Activated gamma-delta T cell (primary cell): ENCODE results near the gene ZNF730.
"Not testable (repeated sequence)": the region's sequence is repeated elsewhere in the genome, so short reads cannot be mapped to it uniquely, and the experiment has no call there.

ENCODE experiments used
- DNase-seq: peaks from one replicate; lab custom pipeline; 2025; lab: John Stamatoyannopoulos, UW
- total RNA-seq, 2 donors: gene quantifications; one replicate each; lab custom pipeline; 2026; lab: John Stamatoyannopoulos, UW

The ZNF730 gene
- total RNA-seq: 0.36 to 0.61 reads per million in 2 donors

DNA sequence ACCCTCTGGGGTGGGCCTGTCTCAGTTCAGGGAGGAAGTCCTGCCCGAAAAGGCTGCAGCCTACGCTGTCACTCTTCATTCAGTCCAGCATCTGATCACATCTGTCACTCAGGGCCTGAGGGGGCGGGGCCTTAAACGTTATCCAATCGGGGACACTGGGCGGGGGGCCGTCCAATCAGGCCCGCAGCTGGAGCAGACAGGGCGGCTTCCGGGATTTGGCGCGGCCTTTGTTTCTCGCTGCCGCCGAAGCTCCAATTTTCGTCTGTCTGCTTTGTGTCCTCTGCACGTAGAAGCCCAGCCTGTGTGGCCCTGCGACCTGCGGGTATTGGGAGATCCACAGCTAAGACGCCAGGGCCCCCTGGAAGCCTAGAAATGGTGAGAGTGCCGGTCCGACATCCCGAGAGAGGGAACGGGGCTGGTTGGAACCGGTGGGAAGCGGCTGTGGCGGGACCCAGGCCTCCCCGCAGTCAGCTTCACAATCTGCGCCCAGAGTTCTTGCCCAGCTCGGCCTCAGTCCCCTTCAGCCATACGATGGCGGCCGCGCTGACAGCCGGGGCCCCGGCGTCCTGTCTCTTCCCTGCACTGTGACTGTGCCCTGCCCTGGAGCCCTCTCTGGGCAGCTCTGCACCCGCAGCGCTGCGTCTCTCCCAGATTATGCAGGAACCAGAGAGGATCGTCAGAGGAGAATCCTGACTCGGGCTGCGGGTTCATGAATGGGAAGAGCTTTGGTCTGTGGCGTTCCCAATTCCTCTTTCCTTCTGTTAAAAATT lies at the start of gene ZNF730:
Gene ZNF730 (plus strand): TSS at position 224 of the 770 bp plus-strand sequence. CDS start 149 bp downstream, at position 373.
- DNase-seq: peak; percentile 8

DNA sequence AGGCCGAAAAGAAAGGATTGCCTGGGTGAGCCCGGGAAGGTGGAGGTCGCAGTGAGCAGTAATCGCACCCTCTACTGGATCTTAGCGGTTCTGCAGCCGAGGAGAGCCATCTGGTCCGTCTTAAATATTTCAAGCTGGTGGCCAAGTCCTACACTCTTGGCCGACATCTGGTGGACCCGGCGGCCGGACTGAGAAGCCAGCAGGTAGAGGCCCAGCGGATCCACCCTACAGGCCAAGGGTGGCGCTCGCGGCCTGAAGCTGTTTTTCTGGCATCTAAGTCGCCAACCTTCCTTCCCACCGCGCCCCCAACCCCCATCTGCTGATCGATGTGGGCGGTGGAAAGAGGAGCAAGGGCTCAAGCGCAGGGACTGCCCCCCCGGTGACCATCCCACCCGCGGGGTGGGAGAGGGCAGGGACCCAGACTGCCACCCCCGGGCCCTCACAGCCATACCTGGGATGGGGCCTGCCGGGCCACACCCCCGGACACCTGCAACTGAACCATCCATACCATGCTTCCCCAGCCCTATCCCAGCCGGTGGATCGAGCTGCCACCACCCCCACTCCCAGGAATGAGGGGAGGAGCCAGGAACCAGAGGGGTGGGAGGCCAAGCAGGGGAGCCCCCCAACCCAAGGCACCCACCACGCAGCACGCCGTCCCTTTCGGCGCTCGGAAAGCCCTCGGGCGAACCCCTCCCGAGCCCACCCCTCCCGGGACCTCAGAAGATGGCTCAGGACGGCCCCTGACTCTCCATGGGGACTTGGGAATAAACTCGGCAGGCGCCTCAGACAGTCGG lies 46.3 kb upstream of the ZNF730 start:
- no peak for DNase-seq

DNA sequence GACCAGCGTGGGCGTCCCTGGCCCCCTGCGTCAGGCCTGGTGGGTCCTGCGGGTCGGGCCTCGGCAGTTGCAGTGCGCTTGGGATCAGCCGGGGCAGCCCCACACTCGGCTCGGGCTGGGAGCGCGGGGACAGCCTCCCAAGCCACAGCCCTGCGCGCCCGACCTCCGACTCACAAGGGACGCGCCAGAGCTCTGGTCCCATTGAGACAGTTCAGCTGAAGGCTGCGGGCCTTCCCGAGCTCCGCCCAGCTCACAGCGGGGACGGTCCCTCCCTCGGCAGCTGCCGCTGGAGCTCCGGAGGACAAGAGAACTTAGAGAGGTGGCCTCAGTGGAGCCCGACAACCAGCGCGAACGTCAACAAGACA lies 45.7 kb upstream of the ZNF730 start:
- no peak for DNase-seq

DNA sequence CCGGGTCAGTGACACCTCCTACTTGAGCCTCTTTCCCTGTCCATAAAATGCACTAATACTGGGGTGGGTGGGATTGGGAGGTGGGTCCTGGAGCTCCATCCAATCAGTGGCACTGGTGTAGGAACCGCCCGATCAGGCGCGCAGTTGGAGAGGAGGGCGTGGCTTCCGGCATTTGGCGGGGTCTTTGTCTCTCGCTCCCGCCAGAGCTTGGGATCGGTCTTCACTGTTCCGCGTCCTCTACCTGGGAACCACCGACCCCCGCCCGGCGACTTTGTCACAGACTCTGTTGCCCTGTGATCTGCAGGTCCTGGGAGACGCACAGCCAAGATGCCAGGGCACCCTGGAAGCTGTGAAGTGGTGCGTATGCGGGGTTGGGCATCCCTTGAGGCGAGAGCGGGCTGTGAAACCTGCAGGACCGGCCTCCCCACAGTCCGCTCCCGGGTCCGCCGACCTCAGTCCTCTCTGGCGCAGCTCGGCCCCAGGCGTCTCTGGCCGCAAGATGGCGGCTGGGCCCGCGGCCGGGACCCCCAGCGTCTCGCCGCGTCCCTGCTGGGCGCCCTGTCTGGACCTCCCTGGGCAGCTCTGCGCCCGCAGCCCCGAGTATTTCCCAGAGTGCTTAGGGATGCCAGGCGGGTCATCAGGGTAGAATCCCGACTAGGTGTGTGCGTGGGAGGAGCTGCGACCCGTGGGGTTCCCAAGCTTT lies 41.6 kb upstream of the ZNF730 start:
- DNase-seq: no peak

DNA sequence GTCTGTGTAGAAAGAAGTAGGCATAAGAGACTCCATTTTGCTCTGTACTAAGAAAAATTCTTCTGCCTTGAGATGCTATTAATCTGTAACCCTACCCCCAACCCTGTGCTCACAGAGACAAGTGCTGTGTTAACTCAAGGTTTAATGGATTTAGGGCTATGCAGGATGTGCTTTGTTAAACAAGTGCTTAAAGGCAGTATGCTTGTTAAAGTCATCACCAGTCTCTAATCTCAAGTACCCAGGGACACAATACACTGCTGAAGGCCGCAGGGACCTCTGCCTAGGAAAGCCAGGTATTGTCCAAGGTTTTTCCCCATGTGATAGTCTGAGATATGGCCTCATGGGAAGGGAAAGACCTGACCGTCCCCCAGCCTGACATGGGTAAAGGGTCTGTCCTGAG lies 39.0 kb upstream of the ZNF730 start:
- not testable (repeated sequence) for DNase-seq

DNA sequence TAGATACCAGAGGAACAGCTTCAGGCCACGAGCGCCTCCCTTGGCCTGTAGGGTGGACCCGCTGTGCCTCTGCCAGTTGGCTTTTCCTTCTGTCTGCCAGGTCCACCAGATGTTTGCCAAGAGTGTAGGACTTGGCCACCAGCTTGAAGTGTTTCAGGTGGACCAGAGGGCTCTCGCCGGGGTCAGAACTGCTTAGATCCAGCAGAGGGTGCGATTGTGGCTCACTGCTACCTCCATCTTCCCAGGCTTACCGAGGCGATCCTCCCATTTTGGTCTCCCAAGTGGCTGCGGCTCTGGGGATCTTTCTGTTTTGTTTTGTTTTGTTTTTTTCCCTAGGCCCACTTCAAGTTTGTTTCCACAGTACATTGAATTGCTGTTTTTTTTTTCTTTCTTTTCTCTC lies 23.0 kb upstream of the ZNF730 start:
- no peak for DNase-seq

DNA sequence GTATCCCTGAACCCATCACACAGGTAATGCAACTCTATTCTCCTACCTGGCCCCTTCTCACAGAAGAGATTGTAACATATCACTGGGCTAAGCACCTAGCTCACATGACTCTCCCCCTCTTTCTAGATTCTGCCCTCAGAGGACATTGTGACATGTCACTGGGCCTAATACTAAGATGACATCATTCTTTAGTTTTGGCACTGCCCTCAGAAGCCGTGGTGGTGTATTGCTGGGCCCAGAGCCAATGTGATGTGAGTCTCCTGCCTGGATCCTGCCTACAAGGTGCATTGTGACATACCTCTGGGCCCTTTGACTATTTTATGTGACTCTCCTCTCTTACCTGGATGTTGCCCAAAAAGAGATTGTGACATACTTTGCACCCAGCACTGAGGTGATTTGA lies 21.4 kb upstream of the ZNF730 start:
- no peak for DNase-seq

DNA sequence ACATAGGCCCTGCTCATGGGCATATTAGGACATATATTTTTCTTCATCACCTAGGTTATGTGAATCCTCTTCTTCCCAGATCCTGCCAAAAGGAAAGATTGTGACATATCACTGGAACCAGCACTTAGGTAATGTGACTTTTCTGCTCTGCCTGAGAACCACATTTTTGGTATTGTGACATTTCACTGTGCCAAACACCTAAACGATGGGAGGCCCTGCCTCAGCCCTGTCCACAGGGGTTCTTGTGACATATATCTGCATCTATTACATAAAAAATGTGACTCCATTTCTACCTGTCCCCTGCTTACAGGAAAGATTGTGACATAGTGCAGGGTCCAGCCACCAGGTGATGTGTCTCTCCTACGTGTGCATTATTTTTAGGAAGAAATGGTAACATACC lies 18.5 kb upstream of the ZNF730 start:
- DNase-seq: no peak

DNA sequence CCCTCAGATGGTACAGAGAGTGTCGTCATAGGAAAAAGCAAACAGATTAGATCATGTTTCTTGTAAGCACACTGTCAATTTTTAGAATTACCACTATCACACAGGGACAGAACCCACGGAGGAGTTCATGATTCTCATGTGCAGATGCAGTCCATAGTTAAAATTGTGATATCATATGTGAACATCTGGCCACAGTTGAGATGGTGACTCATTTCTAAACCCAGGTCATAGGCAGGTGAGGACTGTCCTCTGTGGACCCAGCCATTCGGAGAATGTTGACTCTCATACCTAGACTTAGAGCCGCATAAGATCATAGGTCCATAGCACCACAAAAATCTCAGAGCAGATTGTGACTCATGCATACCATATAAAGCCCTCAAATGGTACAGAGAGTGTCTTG lies 17.8 kb upstream of the ZNF730 start:
- no peak for DNase-seq

DNA sequence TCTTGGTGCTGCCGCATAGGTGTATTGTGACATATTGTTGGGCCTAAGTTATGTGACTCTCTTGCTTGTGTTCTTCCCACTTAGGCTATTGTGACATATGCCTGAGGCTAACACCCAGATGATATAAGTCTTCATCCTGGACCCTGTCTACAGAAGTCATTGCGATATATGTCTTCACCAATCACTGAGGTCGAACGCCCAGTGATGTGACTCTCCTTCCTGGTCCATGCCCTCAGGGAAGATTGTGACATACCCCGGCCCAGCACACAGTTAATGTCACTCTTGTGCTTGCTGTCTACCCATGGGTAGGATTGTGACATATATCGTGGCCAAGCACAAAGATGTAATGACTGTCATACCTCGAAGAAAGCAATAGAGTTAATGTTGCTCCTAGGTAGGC lies 16.9 kb upstream of the ZNF730 start:
- no peak for DNase-seq

DNA sequence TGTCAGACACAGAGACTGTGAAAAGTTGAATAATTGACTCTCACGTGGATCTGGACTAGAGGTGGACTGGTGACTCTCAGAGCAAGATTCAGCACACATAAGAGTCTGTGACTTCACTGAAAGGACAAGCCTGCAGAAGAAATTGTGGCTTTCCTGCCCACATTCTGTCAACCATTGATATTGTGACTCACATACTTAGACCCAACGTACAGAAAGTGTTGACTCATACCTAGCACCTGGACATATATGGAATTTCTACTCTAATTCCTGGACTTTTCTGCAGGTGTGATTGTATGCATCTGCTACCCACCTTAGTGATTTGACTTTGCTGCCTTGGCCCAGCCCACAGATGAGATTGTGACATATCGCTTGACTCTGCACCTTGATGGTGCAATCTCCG lies 15.6 kb upstream of the ZNF730 start:
- no peak for DNase-seq

DNA sequence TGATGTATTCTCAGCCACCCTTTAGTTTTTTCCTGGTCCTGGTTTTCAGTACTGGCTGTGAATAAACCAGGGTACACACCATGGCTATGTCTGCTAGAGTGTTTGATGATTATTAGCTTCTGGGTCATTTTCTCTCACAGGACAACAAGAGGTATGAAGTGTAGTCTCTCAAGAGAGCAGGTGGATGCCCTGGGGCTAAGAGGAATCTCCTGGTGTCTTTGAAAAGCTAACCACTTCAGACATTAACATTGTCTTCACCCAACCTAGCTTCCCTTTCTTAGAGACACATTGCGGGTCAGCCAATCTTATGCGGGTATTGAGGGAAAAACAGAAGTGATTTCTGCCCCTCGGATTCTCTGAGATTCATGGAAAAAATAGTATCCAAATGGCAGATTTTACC lies 1.6 kb downstream of the ZNF730 start:
- DNase-seq: no peak

DNA sequence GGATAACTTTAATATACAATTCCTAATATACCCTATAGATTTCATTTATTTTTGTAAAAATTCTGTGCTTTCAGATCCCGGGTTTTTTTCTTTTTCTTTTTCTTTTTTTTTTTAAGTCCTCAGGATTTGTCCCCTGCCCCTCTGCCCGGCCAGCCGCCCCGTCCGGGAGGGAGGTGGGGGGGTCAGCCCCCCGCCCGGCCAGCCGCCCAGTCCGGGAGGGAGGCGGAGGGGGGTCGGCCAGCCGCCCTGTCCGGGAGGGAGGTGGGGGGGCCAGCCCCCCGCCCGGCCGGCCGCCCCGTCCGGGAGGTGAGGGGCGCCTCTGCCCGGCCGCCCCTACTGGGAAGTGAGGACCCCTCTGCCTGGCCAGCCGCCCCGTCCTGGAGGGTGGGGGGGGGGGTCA lies 17.4 kb downstream of the ZNF730 start:
- DNase-seq: peak; percentile 3

DNA sequence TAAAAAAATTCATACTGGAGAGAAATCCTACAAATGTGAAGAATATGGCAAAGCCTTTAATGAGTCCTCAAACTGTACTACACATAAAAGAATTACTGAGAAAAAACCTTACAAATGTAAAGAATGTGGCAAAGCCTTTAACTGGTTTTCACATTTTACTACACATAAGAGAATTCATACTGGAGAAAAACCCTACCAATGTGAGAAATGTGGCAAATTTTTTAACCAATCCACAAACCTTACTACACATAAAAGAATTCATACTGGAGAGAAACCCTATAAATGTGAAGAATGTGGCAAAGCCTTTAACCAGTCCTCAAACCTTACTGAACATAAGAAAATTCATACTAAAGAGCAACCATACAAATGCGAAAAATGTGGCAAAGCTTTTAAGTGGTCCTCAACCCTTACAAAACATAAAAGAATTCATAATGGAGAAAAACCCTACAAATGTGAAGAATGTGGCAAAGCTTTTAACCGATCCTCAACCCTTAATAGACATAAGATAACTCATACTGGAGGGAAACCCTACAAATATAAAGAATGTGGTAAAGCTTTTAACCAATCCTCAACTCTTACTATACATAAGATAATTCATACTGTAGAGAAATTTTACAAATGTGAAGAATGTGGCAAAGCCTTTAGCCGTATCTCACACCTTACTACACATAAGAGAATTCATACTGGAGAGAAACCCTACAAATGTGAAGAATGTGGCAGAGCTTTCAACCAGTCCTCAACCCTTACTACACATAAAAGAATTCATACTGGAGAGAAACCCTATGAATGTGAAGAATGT lies 29.0 kb downstream of the ZNF730 start:
- DNase-seq: no peak

DNA sequence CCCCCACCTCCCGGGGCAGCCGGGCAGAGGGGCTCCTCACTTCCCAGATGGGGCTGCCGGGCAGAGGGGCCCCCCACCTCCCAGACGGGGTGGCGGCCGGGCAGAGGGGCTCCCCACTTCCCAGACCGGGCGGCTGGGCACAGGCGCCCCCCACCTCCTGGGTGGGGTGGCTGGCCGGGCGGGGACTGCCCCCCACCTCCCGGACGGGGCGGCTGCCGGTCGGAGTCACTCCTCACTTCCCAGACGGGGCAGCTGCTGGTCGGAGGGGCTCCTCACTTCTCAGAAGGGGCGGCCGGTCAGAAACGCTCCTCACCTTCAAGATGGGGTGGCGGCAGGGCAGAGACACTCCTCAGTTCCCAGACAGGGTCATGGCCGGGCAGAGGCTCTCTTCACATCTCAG lies 43.9 kb downstream of the ZNF730 start:
- DNase-seq: peak; percentile 2

DNA sequence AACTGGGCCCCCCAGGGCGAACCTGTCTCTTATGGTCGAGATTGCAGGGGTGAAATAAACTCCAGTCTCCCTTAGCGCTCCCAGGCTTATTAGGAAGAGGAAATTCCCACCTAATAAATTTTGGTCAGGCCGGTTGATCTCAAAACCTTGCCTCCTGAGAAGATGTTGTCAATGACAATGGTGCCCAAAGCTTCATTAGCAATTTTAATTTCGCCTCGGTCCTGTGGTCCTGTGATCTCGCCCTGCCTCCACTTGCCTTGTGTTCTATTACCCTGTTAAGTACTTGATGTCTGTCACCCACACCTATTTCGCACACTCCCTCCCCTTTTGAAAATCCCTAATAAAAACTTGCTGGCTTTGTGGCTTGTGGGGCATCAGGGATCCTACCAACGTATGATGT lies 51.5 kb downstream of the ZNF730 start:
- not testable (repeated sequence) for DNase-seq

DNA sequence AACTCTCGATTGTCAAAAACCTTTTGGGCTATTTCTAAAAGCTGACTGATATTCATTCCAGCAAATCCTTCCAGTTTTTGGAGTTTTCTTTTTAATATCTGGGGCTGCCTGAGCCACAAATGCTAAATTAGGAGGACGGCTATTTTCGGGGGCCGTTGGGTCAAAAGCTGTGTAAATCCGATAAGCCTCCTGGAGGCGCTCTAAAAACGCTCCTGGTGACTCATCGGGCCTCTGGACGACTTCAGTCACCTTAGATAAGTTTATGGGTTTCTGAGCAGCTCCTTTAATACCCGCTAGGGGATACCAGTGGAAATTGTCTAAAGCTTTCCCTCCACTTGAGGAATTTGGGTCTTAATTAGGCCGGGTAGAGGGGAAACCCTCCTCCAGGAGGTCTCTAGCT lies 66.4 kb downstream of the ZNF730 start:
- DNase-seq: no peak

DNA sequence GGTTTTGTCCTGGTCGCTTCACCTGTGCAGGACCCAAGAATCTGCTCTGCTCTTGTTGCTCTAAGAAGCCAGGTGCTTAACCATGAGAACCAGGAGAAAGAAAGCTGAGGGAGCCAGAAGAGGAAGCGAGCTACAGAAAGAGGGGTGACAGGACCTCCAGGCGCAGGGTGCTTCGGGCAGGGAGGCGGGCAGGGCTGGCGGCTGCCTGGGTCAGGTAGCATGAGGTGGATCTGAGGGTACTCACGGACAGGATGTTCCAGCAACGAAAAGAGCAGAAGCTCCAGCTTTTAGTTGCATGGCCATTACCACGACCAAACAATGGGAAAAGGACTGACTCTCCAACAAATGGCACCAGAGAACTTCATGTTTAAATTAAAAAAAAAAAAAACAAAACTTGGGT lies 73.5 kb downstream of the ZNF730 start:
- no peak for DNase-seq
